Gastrocnemius medialis (tissue), 4 donors: Measurements from ENCODE around the gene PAPPA2. TPM values are rescaled to one million over a fixed set of nuclear protein-coding genes. Genes with fewer than 3 reads are reported as not detected.

Experiments
- ATAC-seq, 2 donors: fragments of 150-250 bp; one replicate each; pipeline ENCODE4 v1.9.1; 2016
- DNase-seq, 2 donors: peaks; one replicate each; pipeline ENCODE4 v3.0.0-alpha.2; 2019
- H3K27ac ChIP-seq, 4 donors: fragments of 200-600 bp; sonication (generic); 1 replicate in 1 of 4; 2 replicates in 3 of 4; pipeline ENCODE4 v1.5.1; 2016 to 2018; ENCODE audit warnings: mild to moderate bottlenecking in 2 of 4, moderate library complexity in 1 of 4
- H3K27me3 ChIP-seq, 3 donors: fragments of 200-600 bp; sonication (generic) in 2 of 3; 1 replicate in 1 of 3; 2 replicates in 2 of 3; pipeline versions ENCODE4 v1.5.1 to v1.6.0; 2016 to 2019; ENCODE audit warnings: mild to moderate bottlenecking in 1 of 3, moderate library complexity in 1 of 3
- H3K36me3 ChIP-seq, 2 donors: fragments of 200-600 bp; sonication (generic) in 1 of 2; one replicate each; pipeline ENCODE4 v1.5.1; 2017 to 2018
- H3K4me1 ChIP-seq, 2 donors: fragments of 200-600 bp; sonication (generic) in 1 of 2; one replicate each; pipeline ENCODE4 v1.5.1; 2016 to 2017; ENCODE audit warnings: mild to moderate bottlenecking in 2 of 2
- H3K4me3 ChIP-seq, 4 donors: fragments of 200-600 bp; sonication (generic) in 3 of 4; 1 replicate in 1 of 4; 2 replicates in 3 of 4; pipeline ENCODE4 v1.5.1; 2016 to 2019; ENCODE audit warnings: mild to moderate bottlenecking in 2 of 4
- H3K9me3 ChIP-seq, 3 donors: fragments of 200-600 bp; sonication (generic) in 2 of 3; 1 replicate in 1 of 3; 2 replicates in 2 of 3; pipeline ENCODE4 v1.5.1; 2016 to 2019
- POLR2A ChIP-seq, 2 donors: fragments of 450-650 bp; IDR thresholded peaks; one replicate each; pipeline ENCODE4 v1.6.1; 2017; ENCODE audit warnings: antibody characterized with exemption in 2 of 2, mild to moderate bottlenecking in 2 of 2, moderate library complexity in 2 of 2
- in situ Hi-C, 4 donors: fragments of 200-750 bp; cut with MboI; loops; one replicate each; pipeline versions ENCODE4 v1.15.0 to v1.8.0; 2017; ENCODE audit warnings: low sequenced_read_pairs in 4 of 4
- intact Hi-C: fragments of 100-400 bp; cut with DNase I; formaldehyde crosslinking; loops from one replicate; pipeline ENCODE4 v1.15.1; 2023; ENCODE audit warnings: low total_unique reads
- total RNA-seq, 4 donors: library from RNA; depleted of rRNA; stranded (reverse); fragments of >200 nt; gene quantifications; one replicate each; pipeline versions ENCODE4 v1.1.0 to v1.2.3, GENCODE V29; 2016
- TF ChIP-seq, protein P1 (sequence below), 5 experiments: fragments of 450-650 bp in 3 of 5; fragments of 200-600 bp in 2 of 5; sonication (generic) in 2 of 5; IDR thresholded peaks in 4 of 5; conservative IDR thresholded peaks in 1 of 5; 1 replicate in 4 of 5; 2 replicates in 1 of 5; pipeline ENCODE4 v1.5.1; 2016 to 2019; ENCODE audit warnings: antibody characterized with exemption in 5 of 5, mild to moderate bottlenecking in 3 of 5, moderate library complexity in 3 of 5

PAPPA2 gene
- total RNA-seq, 4 donors from 2014 or later, result 0.11 TPM; not detected in 3

- in situ Hi-C loops, result loop anchor here in 1 of 4 donors (25.0 kb wide), 1 partner anchor 131 kb away; no protein-coding TSS in a partner anchor
- H3K9me3 ChIP-seq, result no peaks in the 10 kb centered on the region
- no peaks in the 10 kb centered on the region for H3K27me3 ChIP-seq
- intact Hi-C loops, result loop anchor here (5.0 kb wide), 1 partner anchor 316 kb away; no protein-coding TSS in a partner anchor
- peak overlapping the region; percentile 67 to 88 (median 84) for H3K27ac ChIP-seq
- TF ChIP-seq POLR2A (IDR thresholded peaks at IDR 0.05), result no peak
- TF ChIP-seq, protein P1, sequence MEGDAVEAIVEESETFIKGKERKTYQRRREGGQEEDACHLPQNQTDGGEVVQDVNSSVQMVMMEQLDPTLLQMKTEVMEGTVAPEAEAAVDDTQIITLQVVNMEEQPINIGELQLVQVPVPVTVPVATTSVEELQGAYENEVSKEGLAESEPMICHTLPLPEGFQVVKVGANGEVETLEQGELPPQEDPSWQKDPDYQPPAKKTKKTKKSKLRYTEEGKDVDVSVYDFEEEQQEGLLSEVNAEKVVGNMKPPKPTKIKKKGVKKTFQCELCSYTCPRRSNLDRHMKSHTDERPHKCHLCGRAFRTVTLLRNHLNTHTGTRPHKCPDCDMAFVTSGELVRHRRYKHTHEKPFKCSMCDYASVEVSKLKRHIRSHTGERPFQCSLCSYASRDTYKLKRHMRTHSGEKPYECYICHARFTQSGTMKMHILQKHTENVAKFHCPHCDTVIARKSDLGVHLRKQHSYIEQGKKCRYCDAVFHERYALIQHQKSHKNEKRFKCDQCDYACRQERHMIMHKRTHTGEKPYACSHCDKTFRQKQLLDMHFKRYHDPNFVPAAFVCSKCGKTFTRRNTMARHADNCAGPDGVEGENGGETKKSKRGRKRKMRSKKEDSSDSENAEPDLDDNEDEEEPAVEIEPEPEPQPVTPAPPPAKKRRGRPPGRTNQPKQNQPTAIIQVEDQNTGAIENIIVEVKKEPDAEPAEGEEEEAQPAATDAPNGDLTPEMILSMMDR (IDR thresholded peaks at IDR 0.05 in 4 of 5, conservative IDR thresholded peaks at IDR 0.05 in 1 of 5), result no peak
- peaks cover 15 to 47% of the 10 kb centered on the region in 2 donors for H3K4me1 ChIP-seq
- DNase-seq, result no peak
- H3K4me3 ChIP-seq, result no peak overlapping the region
- no peak for ATAC-seq
- no peaks in the 10 kb centered on the region for H3K36me3 ChIP-seq
Observed at GRCh38 chr1:176692988-176693696, 230.2 kb downstream of the PAPPA2 start.

DNA sequence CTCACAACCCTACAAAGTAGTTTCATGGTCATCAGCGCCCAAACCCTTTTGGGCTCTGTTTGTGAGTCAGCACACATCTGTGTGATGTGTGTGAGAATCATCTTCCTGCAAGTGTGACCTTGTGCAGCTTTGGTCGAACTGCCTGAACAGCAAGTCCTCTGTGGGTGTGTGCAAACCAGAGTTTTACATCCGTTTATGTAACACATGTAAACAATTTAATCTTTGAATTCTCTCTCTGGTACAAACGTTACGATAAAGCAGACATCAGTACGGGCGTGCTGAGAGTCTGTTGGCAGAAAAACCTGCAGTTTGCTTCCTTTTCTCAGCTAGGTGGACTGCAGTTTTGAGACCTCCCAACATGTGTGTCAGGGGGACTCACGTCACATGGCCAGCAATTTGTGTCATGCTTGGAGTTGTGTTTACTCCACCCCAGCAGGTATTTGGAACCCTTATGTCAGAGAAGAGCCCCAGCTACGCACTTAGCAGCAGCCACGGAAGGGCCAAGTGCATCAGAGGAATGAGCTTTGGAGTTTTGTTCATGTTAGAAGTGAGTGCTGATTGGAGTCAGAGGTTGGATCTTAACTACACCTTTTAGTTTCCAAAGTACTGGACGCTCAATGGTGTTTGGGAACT lies 230.8 kb downstream of the PAPPA2 start:
- H3K4me1 ChIP-seq, result peaks cover 15 to 47% of the 10 kb centered on the region in 2 donors
- H3K27ac ChIP-seq, result peak overlapping the region in 2 of 4 donors; percentile 85 to 88
- in situ Hi-C loops (loop anchor here in 1 of 4 donors (25.0 kb wide), 1 partner anchor 132 kb away; no protein-coding TSS in a partner anchor), intact Hi-C loops (loop anchor here (5.0 kb wide), 1 partner anchor 317 kb away; no protein-coding TSS in a partner anchor)
- no peak overlapping the region for H3K4me3 ChIP-seq
- DNase-seq (no peak), ATAC-seq (no peak)
- no peaks in the 10 kb centered on the region for H3K27me3 ChIP-seq
- no peaks in the 10 kb centered on the region for H3K9me3 ChIP-seq
- H3K36me3 ChIP-seq, result no peaks in the 10 kb centered on the region
- TF ChIP-seq, protein P1 (IDR thresholded peaks at IDR 0.05 in 4 of 5, conservative IDR thresholded peaks at IDR 0.05 in 1 of 5), result no peak
- no peak for TF ChIP-seq POLR2A (IDR thresholded peaks at IDR 0.05)

DNA sequence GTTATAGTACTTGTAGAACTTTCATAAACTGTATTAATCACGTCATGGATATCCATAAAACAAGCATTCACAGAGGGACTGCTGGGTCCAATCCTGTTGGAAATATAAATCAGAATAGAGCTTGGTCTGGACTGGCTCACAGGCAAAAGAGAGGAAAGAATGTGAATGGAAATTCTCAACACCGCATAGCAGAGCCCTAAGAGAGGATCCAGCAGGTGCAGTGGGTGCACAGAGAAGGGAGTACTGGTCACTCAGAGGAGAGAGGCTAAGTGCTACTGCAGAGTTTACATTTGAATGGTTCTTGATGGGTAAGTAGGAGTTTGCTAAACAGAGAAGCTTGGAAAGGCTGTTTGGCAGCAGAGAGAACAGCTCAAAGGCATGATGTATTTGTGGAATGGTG lies 231.7 kb downstream of the PAPPA2 start:
- no peak overlapping the region for H3K27ac ChIP-seq
- intact Hi-C loops, result loop anchor here (5.0 kb wide), 1 partner anchor 317 kb away; no protein-coding TSS in a partner anchor

DNA sequence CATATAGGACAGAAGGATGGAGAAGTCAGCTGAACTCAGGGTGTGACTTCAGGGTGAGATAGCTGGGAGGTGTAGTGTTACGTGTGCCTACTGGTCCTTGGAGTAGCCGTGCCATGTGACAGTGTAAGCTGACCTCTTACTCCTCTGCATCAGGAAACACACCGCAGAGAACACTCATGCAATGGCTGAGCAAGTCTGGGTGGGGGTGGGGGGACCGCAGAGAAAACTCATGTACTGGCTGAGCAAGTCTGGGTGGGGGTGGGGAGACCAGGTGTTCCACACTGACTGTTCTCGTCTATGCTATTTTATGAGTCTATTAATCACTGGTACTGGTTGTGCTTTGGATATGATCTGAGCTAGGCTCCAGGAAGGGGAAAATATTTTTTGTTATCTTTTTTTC lies 233.1 kb downstream of the PAPPA2 start:
- in situ Hi-C loops, result loop anchor here in 1 of 4 donors (25.0 kb wide), 1 partner anchor 134 kb away; no protein-coding TSS in a partner anchor
- intact Hi-C loops, result no loop called here
- Histone ChIP-seq H3K4me1 (peaks cover 15 to 43% of the 10 kb centered on the region in 2 donors), H3K27me3 (no peaks in the 10 kb centered on the region), H3K9me3 (no peaks in the 10 kb centered on the region), H3K27ac (peak overlapping the region in 3 of 4 donors; percentile 57 to 79 (median 58)), H3K36me3 (no peaks in the 10 kb centered on the region), H3K4me3 (no peak overlapping the region)
- no peak for TF ChIP-seq POLR2A (IDR thresholded peaks at IDR 0.05)
- TF ChIP-seq, protein P1 (IDR thresholded peaks at IDR 0.05 in 4 of 5, conservative IDR thresholded peaks at IDR 0.05 in 1 of 5), result no peak
- ATAC-seq, result peak; percentile 83 to 91
- peak; percentile 89 to 90 for DNase-seq

More for the DNA sequence above, 231.7 kb downstream of the PAPPA2 start:
- in situ Hi-C loops, result loop anchor here in 1 of 4 donors (25.0 kb wide), 1 partner anchor 132 kb away; no protein-coding TSS in a partner anchor
- peaks cover 15 to 47% of the 10 kb centered on the region in 2 donors for H3K4me1 ChIP-seq
- no peaks in the 10 kb centered on the region for H3K9me3 ChIP-seq
- H3K36me3 ChIP-seq, result no peaks in the 10 kb centered on the region
- no peaks in the 10 kb centered on the region for H3K27me3 ChIP-seq
- no peak overlapping the region for H3K4me3 ChIP-seq
- DNase-seq (no peak), ATAC-seq (no peak)
- TF ChIP-seq, protein P1 (IDR thresholded peaks at IDR 0.05 in 4 of 5, conservative IDR thresholded peaks at IDR 0.05 in 1 of 5), result no peak
